Progenitor cell of endocrine pancreas (in vitro differentiated cells): ENCODE results near the gene GYPC. TPM values are rescaled to one million over a fixed set of nuclear protein-coding genes. Genes with fewer than 3 reads are reported as not detected.

Experiments used
- DNase-seq: peaks from one replicate; pipeline ENCODE4 v3.0.0; 2021; ENCODE audit warnings: low spot score; ENCODE audit not compliant: unreplicated experiment
- H3K27ac Mint-ChIP-seq: 2 replicates; pipeline ENCODE4 v1.8.0; 2021; ENCODE audit warnings: mild to moderate bottlenecking, moderate library complexity, mixed read lengths
- H3K27me3 Mint-ChIP-seq: 2 replicates; pipeline ENCODE4 v1.8.0; 2021; ENCODE audit warnings: mixed read lengths
- H3K36me3 Mint-ChIP-seq: 2 replicates; pipeline ENCODE4 v1.8.0; 2022; ENCODE audit warnings: mixed read lengths; ENCODE audit not compliant: insufficient read depth
- H3K4me1 Mint-ChIP-seq: 2 replicates; pipeline ENCODE4 v1.8.0; 2021; ENCODE audit warnings: low read depth, mixed read lengths
- H3K4me3 Mint-ChIP-seq: 2 replicates; pipeline ENCODE4 v1.8.0; 2021; ENCODE audit warnings: low read depth, mild to moderate bottlenecking, moderate library complexity, mixed read lengths
- H3K9me3 Mint-ChIP-seq: 2 replicates; pipeline ENCODE4 v1.8.0; 2021; ENCODE audit warnings: low read depth, mixed read lengths
- CTCF ChIP-seq: fragments of 200-600 bp; sonication (generic); IDR thresholded peaks from one replicate; pipeline ENCODE4 v1.5.0; 2021; ENCODE audit warnings: antibody characterized with exemption, mild to moderate bottlenecking; ENCODE audit not compliant: unreplicated experiment
- total RNA-seq: library from RNA; stranded (reverse); gene quantifications from 2 replicates; pipeline ENCODE4 v1.2.1, GENCODE V29; 2021

Gene GYPC
- total RNA-seq, 1 donor from 2014 or later: 29.5 TPM

- TF ChIP-seq CTCF: no peak
- Mint-ChIP-seq H3K9me3 (no peaks in the 10 kb centered on the region), H3K4me3 (no peak overlapping the region), H3K27me3 (peaks cover 8% of the 10 kb centered on the region), H3K36me3 (no peaks in the 10 kb centered on the region), H3K27ac (no peak overlapping the region), H3K4me1 (no peaks in the 10 kb centered on the region)
- DNase-seq: no peak
These were observed 63.9 kb downstream of the GYPC start for GRCh38 chr2:126719833-126720351.

GRCh38 chr2:126720638-126721037, 64.7 kb downstream of the GYPC start:
- Mint-ChIP-seq H3K4me3 (no peak overlapping the region), H3K4me1 (no peaks in the 10 kb centered on the region), H3K36me3 (no peaks in the 10 kb centered on the region), H3K27ac (no peak overlapping the region), H3K9me3 (peaks cover 7% of the 10 kb centered on the region), H3K27me3 (peaks cover 7% of the 10 kb centered on the region)
- TF ChIP-seq CTCF: no peak
- no peak for DNase-seq

GRCh38 chr2:126722081-126722480, 66.1 kb downstream of the GYPC start:
- Mint-ChIP-seq H3K4me3 (no peak overlapping the region), H3K9me3 (peaks cover 12% of the 10 kb centered on the region), H3K4me1 (no peaks in the 10 kb centered on the region), H3K27me3 (peaks cover 5% of the 10 kb centered on the region), H3K36me3 (no peaks in the 10 kb centered on the region), H3K27ac (no peak overlapping the region)
- TF ChIP-seq CTCF: no peak
- no peak for DNase-seq

- Mint-ChIP-seq H3K27ac (no peak overlapping the region), H3K27me3 (peaks cover 5% of the 10 kb centered on the region), H3K9me3 (peaks cover 12% of the 10 kb centered on the region), H3K4me3 (no peak overlapping the region), H3K4me1 (no peaks in the 10 kb centered on the region), H3K36me3 (no peaks in the 10 kb centered on the region)
- DNase-seq: no peak
- TF ChIP-seq CTCF: no peak
These were observed 66.6 kb downstream of the GYPC start for GRCh38 chr2:126722546-126722945.

GRCh38 chr2:126723281-126723815, 67.4 kb downstream of the GYPC start:
- TF ChIP-seq CTCF: no peak
- H3K4me1 Mint-ChIP-seq: no peaks in the 10 kb centered on the region
- peaks cover 12% of the 10 kb centered on the region for H3K9me3 Mint-ChIP-seq
- no peaks in the 10 kb centered on the region for H3K36me3 Mint-ChIP-seq
- no peak overlapping the region for H3K27ac Mint-ChIP-seq
- DNase-seq: no peak
- peaks cover 5% of the 10 kb centered on the region for H3K27me3 Mint-ChIP-seq
- no peak overlapping the region for H3K4me3 Mint-ChIP-seq
